Measurements from ENCODE around the gene ST6GALNAC3. TPM values are rescaled to one million over a fixed set of nuclear protein-coding genes. Genes with fewer than 3 reads are reported as not detected.

ST6GALNAC3 gene
- polyA plus RNA-seq, 1 donor (not counting 4 experiments of a cell fraction or from before 2014, with no cell fraction given), result 0.08 TPM

DNA sequence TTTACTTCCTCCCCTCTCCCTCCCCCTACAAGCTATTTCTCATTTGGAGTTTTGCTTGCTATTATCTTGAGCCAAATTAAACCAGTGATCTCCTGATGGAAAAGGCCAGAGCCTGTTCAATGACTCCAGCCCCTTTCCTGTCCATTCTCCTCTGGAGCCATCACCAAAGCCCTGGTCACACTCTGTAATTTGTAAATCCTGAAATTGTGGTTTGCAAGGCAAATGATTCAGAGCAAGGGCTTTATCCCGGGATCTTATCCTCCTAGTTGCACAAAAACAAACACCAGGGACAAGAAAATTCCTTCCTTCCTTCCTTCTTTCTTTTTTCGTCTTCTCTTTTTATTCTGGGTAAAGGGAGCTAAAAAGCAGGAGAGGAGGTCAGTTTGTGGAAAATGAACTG, 426.6 kb downstream of the ST6GALNAC3 start:
- FAIRE-seq, result no peak
- no peak overlapping the region for H3K9ac ChIP-seq (ENCODE audit: control insufficient read depth, extremely low read depth, insufficient read depth, low read length)
- H3K9me3 ChIP-seq (ENCODE audit: control insufficient read depth, low read depth, low read length), result no peaks in the 10 kb centered on the region
- H3K27ac ChIP-seq (ENCODE audit: control insufficient read depth, insufficient read depth, low read length), result no peak overlapping the region
- DNase-seq (ENCODE audit: low read depth, low spot score), result no peak
- H4K20me1 ChIP-seq (ENCODE audit: control insufficient read depth, extremely low read depth, insufficient read depth, low read length), result no peaks in the 10 kb centered on the region
- H3K27me3 ChIP-seq (ENCODE audit: control insufficient read depth, extremely low read depth, insufficient read depth, low read length), result no peaks in the 10 kb centered on the region
- no peaks in the 10 kb centered on the region for H3K79me2 ChIP-seq (ENCODE audit: control insufficient read depth, insufficient read depth, low read length)
- H3K4me3 ChIP-seq (ENCODE audit: control insufficient read depth in 2 of 3, extremely low read depth in 1 of 3, insufficient read depth in 2 of 3, low read depth in 1 of 3, low read length in 3 of 3), result no peak overlapping the region
- H3K9me1 ChIP-seq (ENCODE audit: control insufficient read depth, extremely low read depth, insufficient read depth, low read length), result no peaks in the 10 kb centered on the region
- no peaks in the 10 kb centered on the region for H3K36me3 ChIP-seq (ENCODE audit: control insufficient read depth in 2 of 2, extremely low read depth in 1 of 2, insufficient read depth in 2 of 2, low read length in 2 of 2)
- no peak overlapping the region for H3K4me2 ChIP-seq (ENCODE audit: control insufficient read depth, extremely low read depth, insufficient read depth, low read depth, low read length)
- dilution Hi-C loops (cut with MboI; ENCODE audit: extremely low pct_ligation_motif_present, low sequenced_read_pairs), result no loop called here
- no peak overlapping the region for H2AFZ ChIP-seq (ENCODE audit: control insufficient read depth, low read length)
- H3K4me1 ChIP-seq (ENCODE audit: control insufficient read depth, extremely low read depth, insufficient read depth, low read length), result no peaks in the 10 kb centered on the region
- TF ChIP-seq, protein P1, sequence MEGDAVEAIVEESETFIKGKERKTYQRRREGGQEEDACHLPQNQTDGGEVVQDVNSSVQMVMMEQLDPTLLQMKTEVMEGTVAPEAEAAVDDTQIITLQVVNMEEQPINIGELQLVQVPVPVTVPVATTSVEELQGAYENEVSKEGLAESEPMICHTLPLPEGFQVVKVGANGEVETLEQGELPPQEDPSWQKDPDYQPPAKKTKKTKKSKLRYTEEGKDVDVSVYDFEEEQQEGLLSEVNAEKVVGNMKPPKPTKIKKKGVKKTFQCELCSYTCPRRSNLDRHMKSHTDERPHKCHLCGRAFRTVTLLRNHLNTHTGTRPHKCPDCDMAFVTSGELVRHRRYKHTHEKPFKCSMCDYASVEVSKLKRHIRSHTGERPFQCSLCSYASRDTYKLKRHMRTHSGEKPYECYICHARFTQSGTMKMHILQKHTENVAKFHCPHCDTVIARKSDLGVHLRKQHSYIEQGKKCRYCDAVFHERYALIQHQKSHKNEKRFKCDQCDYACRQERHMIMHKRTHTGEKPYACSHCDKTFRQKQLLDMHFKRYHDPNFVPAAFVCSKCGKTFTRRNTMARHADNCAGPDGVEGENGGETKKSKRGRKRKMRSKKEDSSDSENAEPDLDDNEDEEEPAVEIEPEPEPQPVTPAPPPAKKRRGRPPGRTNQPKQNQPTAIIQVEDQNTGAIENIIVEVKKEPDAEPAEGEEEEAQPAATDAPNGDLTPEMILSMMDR (optimal IDR thresholded peaks at IDR 0.05 in 1 of 3, IDR thresholded peaks at IDR 0.05 in 1 of 3, conservative IDR thresholded peaks at IDR 0.05 in 1 of 3; ENCODE audit: extremely low read depth in 1 of 3, insufficient read depth in 2 of 3, low read length in 3 of 3), result no peak
- TF ChIP-seq EZH2 (IDR thresholded peaks at IDR 0.05; ENCODE audit: low read length), result no peak

DNA sequence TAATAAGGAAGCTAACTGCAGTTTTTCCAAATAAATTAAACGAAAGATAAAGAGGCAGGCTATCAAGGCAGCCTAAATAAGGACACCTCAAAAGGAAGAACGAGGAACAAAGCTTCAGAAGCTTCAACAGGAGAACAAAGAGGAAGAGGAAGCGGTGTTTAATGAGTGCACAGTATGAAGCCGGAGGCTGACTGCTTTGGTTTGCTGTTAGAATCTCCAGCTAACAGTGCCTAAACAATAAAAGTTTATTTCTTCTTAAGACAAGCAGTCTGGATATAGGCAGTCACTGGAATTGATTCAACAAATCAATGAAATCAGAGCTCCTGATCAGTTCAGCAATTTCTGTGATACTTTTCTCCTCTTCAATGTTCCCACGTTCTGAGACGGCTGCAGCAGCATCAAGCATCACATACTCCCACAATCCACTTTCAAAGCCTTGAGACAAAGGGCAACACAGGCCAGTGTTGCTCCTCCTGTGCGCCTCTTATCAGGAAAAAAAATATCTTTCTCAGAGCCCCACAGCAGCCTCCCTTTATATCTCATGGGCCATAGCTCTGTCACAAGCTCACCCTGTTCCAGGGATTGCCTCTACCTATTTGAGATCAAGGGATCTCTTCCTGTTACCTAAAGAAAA, 427.2 kb downstream of the ST6GALNAC3 start:
- Histone ChIP-seq H2AFZ (ENCODE audit: control insufficient read depth, low read length) (no peak overlapping the region), H3K9me1 (ENCODE audit: control insufficient read depth, extremely low read depth, insufficient read depth, low read length) (no peaks in the 10 kb centered on the region), H4K20me1 (ENCODE audit: control insufficient read depth, extremely low read depth, insufficient read depth, low read length) (no peaks in the 10 kb centered on the region), H3K27me3 (ENCODE audit: control insufficient read depth, extremely low read depth, insufficient read depth, low read length) (no peaks in the 10 kb centered on the region), H3K9ac (ENCODE audit: control insufficient read depth, extremely low read depth, insufficient read depth, low read length) (no peak overlapping the region), H3K4me3 (ENCODE audit: control insufficient read depth in 2 of 3, extremely low read depth in 1 of 3, insufficient read depth in 2 of 3, low read depth in 1 of 3, low read length in 3 of 3) (no peak overlapping the region), H3K4me2 (ENCODE audit: control insufficient read depth, extremely low read depth, insufficient read depth, low read depth, low read length) (no peak overlapping the region), H3K4me1 (ENCODE audit: control insufficient read depth, extremely low read depth, insufficient read depth, low read length) (no peaks in the 10 kb centered on the region), H3K9me3 (ENCODE audit: control insufficient read depth, low read depth, low read length) (no peaks in the 10 kb centered on the region), H3K27ac (ENCODE audit: control insufficient read depth, insufficient read depth, low read length) (no peak overlapping the region), H3K79me2 (ENCODE audit: control insufficient read depth, insufficient read depth, low read length) (no peaks in the 10 kb centered on the region), H3K36me3 (ENCODE audit: control insufficient read depth in 2 of 2, extremely low read depth in 1 of 2, insufficient read depth in 2 of 2, low read length in 2 of 2) (no peaks in the 10 kb centered on the region)
- dilution Hi-C loops (cut with MboI; ENCODE audit: extremely low pct_ligation_motif_present, low sequenced_read_pairs), result no loop called here
- no peak for TF ChIP-seq EZH2 (IDR thresholded peaks at IDR 0.05; ENCODE audit: low read length)
- TF ChIP-seq, protein P1 (optimal IDR thresholded peaks at IDR 0.05 in 1 of 3, IDR thresholded peaks at IDR 0.05 in 1 of 3, conservative IDR thresholded peaks at IDR 0.05 in 1 of 3; ENCODE audit: extremely low read depth in 1 of 3, insufficient read depth in 2 of 3, low read length in 3 of 3), result no peak
- DNase-seq (ENCODE audit: low read depth, low spot score) (no peak), FAIRE-seq (no peak)

Measured in keratinocyte (primary cell).